NCI-H510A treated with DMSO at 0.1 percent for 48 hours (cell line): ENCODE results near the gene TRUB1.
"Not testable (repeated sequence)": the region's sequence is repeated elsewhere in the genome, so short reads cannot be mapped to it uniquely, and the experiment has no call there.

Source experiments
- DNase-seq: peaks from one replicate; lab custom pipeline; 2025; lab: John Stamatoyannopoulos, UW

The TRUB1 gene

DNA sequence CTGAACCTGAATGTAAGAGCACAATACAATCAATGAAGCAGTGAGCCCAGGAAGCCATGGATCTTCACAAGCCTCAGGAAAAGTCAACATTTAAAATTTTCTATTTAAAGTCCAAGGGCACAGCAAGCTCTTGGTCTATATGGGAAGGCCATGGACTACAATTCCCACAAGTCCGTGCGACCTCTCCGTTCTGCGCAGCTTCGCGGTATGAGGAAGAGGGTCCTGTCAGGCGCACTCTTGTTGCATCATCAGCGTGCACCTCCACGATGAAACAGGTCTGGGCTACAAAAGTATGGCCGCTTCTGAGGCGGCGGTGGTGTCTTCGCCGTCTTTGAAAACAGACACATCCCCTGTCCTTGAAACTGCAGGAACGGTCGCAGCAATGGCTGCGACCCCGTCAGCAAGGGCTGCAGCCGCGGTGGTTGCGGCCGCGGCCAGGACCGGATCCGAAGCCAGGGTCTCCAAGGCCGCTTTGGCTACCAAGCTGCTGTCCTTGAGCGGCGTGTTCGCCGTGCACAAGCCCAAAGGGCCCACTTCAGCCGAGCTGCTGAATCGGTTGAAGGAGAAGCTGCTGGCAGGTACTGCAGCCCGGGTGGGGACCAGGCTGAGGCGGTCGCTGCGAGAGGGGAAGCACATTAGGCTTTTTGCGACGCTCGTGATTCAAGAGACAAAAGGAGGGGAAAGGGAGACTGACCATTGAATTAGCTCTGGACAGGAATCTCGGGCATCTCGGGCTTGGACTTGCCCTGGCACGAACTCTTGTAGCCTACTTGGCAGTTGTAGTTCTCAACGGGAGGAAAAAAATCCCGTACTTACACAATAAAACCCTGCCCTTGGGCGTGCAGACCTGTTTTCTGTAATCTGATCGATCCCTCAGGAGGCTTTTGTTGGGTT is at the start of gene TRUB1:
Gene TRUB1, plus strand, starts transcription at position 234 of the 894 bp plus-strand sequence. Its CDS starts 59 bp downstream, at position 293.
- peak; percentile 90 for DNase-seq

DNA sequence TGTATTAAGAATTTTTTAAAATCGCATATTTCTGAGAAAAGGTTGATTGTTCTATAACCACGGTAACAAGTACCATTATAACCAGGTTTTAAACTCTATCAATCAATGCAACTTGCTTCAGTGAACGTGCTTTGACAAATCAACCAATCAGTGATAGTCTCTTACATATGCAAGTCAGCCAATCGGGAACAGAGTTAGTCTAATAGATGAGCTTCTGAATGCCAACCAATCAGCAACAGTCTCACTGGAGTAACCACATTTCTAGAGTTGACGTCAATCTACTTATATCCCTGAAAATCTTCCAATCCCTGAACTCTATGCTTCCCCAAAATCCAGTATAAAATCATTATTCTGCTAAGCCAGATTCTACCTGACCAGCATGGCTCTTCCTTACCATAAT is 44.7 kb upstream of the TRUB1 start:
- no peak for DNase-seq

DNA sequence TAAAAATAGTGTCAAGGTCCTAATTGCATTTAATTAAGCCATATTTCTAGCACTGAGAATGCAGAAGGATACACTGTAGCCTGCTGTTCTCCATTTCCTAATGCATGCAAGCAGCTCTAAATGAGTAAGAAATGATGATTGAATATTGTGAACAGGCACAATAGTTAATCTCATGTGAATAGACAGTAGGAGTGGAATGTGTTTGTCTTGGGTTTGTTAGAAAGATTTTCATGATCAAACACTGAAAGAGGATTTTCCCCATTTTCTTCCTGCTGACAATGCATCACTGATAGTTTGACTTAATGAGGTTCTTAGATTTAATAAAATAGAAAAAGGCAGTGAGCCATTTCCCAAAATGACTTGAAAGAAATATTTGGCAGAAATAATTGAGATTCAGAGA is 43.1 kb upstream of the TRUB1 start:
- no peak for DNase-seq

DNA sequence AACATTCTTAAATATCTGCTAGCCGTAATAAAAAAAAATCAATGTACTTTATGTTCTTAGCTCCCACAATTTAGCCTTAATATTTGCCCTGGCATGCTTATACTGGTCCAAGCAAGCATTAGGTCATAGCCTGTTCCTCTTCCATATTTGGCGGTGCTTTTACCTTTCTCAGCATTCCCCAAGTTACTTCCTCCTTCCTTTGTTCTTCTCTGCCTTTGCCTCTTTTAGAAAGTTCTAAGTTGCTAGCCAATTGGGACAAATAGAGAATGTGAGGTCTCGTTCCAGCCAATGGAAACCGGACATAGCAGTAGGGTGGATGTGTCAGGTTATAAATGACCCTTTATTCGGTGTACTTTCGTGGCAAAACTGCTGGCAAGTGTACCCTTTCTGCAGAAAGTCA is 41.0 kb upstream of the TRUB1 start:
- not testable (repeated sequence) for DNase-seq

DNA sequence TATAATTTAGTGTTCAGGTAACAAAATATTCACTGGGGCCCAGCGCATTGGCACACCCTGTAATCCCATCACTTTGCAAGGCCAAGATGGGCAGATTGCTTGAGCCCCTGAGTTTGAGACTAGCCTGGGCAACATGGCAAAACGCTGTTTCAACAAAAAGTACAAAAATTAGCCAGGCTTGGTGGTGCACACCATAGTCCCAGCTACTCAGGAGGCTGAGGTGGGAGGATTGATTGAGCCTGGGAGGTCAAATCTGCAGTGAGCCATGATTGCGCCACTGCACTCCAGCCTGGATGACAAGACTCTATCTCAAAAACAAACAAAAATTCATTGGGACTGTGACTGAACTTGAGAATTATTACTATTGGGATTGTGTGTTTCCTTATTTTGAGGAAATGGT is 40.4 kb upstream of the TRUB1 start:
- DNase-seq = no peak

DNA sequence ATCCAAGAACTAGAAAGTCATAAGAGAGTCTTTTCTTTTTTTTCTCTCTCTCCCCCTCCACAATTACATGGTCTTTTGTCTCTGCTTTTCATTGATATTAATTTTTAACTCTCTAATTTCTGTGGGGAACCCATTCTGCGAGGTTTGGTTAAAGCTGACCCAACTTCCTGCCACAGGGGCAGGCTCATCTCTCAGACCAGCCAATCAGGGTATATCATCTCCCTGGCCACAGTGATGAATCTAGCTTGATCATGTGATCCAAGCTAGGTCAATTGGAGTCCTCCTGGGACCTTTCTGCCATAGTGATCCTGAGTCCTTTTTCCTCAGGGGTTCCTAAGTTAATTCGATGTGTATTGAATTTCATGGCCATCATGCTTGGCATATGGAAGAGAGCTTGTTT is 38.0 kb upstream of the TRUB1 start:
- no peak for DNase-seq

DNA sequence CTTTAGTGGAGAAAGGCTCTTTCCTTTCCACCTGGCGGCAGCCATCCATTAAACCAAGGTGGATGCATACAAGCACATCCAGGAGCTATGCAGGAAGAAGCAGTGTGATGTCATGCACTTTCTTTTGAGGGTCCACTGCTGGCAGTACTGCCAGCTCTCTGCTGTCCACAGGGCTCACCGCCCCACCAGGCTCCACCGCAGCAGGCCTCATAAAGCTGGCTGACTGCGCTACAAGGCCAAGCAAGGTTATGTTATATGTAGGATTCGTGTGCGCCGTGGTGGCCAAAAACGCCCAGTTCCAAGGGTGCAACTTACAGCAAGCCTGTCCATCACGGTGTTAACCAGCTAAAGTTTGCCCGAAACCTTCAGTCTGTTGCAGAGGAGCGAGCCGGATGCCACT is 37.3 kb upstream of the TRUB1 start:
- DNase-seq = no peak

DNA sequence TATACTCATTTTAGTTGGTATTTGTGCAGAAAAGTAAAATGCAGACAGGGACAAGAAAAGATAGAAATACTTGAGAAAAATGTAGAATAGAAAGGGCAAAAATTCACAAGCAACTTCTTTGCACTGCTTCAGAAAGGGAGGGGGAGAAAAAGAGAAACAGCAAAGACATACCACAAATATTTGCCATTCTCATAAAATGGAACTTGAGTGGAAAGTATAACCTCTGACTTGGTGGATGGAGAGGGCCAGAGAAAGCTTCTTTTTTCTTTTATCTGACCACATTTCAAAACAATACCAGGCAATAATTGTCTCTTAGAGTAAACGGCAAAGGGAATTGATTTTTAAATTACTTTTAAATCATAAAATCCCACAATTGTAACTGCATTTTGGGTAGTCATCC is 35.8 kb upstream of the TRUB1 start:
- DNase-seq = no peak

DNA sequence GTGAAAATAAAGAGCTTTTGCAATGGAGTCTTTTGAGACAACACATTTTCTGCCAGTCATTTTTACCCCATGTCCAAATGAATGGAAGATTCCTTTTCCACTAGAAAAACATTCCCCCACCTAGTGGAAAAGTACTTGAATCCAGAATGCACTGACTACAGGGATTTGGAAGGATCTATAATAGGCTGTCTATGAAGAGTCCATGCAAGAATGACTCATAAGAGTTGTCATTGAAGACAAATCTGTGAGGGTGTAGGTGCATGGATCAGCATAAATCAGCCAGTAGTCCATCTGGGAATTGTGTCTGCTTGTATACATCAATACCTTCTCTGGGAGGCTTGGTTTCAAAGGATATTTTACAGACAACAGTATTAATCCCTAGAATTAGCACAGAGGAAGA is 32.5 kb upstream of the TRUB1 start:
- no peak for DNase-seq

DNA sequence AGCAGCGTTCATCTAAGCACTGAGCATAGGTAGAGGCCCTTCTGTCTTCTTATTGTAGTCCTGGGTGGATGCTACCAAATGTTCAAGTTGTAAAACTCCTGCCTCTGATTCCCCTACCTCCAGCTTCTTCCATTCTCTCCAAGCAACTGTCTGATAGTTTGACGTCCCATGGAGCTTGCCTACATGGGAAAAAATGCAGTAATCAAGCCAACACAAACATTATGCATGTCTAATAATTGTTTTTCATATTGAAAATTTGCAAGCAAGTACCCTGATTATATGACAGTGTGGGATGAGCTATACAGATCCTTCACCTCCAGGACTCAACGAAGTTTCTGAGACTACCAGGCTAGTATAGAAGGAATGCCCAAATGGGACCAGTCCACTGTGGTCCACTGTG is 31.0 kb upstream of the TRUB1 start:
- no peak for DNase-seq

DNA sequence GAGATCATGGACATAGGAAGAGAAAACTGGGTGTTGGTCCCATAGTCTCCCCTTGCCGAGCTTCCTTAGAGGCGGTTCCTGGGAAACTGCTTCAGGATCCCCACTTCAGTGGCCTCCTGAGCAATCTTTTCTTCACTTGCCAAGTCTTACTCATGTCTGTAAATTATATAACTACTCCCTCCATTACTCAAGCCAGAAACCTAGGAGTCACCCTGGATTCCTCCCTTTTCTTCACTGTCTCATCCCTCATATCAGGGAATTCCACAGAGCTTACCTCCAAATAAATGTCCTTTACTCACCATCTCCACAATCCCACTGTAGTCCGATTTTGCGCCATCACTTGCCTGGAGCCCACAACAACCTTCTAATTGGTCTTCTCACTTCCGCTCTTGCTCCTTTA is 29.1 kb upstream of the TRUB1 start:
- DNase-seq = no peak

DNA sequence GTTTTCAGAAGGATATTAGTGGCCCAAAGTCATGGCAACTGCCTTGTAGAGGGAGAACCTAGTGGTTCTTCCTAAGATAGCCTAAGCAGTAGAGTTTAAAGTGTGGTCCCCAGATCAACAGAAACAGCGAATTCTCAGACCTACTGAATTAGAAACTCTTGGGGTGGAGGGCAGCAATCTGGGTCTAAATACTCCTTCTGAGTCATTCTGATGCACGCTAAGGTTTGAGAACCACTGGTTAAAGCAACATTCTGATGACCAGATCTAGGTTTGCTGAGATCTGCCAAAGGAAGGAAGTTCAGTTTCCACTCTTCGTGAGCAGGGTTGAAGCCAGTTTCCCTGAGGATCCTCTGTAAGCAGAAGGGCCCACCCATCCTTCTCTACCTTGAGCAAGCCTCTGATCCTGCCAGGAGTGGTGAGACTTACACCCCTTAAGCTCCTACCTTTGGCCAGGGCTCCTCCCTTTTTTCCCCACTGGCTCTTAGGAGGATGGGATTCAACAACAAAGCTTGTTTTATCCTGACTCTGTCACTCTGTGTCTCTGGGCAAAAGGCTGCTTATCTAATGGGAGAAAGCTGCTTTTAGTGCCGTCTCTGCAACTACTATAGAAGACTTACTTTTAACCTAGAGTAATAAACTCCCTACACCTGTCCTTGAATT is 26.8 kb upstream of the TRUB1 start:
- DNase-seq = no peak

DNA sequence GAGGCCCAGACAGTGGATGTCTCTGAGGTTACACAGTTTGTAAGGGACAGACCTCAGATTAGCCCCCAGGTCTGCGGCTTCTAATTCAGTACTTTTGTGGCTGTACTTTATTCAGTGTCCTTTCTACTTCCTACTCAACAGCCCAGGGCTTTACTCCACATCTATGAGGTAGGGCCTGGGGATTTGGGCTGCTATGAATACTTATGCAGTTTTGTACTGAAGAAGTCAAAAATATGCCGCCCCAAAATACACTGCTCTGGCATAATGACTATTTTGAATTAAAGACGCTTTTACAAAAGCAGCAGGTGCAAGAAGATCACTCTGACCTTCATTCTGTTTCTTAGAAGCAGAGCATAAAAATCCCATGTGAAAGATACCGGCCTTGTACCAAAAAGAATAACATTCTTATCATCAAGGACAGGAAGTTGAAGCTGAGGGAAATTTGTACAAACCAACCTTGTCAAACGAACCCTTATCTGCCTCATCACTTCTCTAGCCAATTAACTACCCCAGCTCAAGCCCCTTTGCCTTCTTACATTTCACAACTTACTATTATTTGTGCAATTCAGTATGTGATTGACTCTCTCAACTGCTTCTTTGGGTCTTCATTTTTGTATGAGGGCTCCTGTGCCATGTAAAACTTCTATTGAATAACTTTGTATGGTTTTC is 26.1 kb upstream of the TRUB1 start:
- no peak for DNase-seq

DNA sequence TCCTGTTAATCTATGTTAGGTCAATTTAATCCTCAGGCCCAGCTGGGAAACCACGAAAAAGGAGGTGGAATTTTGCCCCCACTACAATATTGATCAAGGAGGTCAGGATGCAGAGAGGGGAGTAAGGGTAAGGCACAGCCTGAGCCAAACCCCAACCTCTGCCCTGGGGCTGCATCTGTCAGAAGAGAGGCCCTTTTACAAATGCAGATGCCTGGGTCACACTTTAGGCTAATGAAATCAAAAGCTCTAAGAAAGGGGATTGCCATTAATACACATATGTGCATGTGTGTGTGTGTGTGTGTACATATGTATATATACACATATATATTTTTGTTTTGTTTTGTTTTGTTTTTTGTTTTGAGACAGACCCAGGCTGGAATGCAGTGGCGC is 25.5 kb upstream of the TRUB1 start:
- no peak for DNase-seq

DNA sequence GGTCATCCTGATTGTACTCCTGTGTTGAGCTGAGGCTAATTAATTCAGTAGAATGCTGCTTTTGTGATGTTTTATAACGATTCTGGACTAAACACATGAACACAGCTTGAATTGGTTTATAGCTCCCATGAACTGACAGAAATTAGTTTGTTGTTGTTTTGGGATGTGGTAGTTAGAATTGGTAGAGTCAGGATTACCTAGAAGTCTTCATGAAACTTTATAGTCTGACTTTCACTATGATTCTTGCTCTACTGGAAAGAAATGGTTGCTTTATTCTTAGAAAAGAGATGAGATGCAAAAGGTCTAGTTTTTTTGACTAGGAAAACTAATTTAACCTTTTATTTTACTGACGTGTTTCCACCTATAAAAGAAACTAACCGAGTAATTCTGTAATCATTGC is 23.4 kb upstream of the TRUB1 start:
- DNase-seq = no peak

DNA sequence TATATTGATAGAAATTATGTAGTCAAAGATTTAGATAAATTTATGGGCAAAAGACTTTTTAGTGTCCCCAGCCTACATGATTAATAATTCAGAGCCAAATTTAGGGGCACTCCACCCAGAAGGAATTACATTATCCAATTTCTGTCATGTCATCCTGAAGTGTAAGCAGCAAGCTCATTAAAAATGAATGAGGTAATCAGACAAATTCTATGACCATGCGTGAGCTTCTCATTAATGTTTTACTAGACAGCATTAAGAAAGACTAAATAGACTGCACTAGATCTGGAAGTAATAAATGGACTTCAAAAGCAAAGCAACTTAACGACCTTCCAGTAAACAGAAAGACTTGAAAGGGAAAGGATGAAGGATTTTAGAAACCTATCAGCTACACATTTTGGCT is 22.7 kb upstream of the TRUB1 start:
- DNase-seq = no peak

DNA sequence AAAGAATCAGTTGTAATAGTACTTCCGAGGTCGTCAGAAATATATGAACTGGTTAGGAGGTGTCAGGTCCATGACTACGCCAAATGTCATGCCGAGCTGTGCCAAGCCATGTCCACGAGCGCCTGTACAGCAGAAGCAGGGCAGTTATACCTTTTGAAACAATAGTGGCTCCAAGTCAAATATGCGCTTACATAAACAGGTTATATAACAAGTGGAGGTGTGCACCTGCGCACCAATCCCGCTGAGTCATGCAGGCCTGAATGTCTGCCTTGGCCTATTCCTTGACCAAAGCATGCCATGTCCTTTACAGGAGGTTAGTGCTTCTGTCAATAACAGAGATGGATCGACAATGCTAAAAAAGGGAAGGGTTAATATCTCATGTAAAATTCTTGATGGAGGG is 21.3 kb upstream of the TRUB1 start:
- DNase-seq = peak; percentile 12

DNA sequence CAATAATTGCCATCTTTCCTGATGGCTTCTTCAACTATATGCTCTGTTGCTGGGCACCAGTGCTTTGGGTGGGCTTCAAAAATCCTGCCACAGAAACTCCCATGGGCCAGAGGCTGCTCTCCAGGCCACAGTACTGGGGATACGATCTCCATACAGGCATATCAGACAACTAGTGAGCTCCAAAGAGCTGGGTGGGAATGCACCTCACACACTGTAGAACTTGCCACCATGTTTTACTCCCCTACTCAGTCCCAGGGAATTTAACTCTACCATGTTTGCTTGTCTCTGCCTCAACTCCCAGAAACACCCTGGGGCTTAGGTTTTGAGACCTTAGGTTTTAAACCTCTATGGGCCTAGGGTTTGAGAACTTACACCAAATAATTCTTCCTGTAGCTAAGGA is 20.5 kb upstream of the TRUB1 start:
- no peak for DNase-seq

DNA sequence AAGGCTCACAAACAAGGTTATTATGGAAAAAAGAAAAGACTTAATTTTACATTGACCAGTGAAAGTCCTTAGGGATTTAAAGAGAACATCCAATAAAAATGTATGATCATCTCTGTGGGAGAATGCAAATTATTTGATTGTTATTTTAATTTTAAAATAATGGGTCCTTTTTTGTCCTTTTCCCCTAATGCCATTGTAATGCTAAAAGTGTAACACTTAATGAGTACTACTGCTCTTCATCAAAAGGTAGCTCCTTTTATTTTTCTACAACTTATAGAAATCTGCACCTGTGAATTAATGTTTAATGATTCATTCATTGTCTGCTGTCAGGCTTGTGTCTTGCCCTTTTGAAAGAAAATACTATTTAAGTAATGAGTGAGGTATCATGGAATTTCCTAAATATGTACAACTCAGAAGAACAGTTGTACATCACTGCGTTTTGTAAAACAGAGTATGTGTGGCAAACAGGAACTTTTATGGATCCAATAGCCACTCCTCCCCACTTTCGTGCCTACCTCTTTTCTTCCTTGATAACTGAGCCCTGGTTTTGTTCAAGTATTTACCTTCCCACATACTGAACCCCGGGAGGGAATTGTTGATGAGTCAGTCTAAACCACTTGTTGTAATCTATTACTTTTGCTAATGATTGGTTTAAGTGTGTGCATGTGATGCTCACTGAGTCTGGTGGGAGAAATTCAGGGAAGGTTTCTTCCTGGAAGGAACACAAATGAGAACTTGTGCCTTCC is 19.9 kb upstream of the TRUB1 start:
- peak; percentile 61 for DNase-seq

DNA sequence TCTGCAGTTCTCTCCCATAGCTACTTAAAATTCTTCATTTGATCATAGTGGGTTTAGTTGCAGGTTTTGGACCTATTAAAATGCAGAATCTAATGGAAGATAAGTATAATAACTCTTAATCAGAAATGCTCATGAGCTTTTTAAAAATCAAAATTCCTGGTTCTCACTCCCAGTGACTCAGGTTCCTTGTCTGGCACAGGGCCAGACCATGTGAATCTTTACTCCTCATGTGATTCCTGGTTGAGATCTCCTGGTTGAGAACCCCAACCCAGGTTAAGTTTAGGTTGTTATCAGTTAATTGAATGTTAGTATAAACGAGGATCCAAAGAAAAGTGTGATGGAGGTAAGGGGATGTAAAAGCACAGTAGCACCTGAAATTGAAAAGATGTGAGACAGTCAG is 17.5 kb upstream of the TRUB1 start:
- no peak for DNase-seq

DNA sequence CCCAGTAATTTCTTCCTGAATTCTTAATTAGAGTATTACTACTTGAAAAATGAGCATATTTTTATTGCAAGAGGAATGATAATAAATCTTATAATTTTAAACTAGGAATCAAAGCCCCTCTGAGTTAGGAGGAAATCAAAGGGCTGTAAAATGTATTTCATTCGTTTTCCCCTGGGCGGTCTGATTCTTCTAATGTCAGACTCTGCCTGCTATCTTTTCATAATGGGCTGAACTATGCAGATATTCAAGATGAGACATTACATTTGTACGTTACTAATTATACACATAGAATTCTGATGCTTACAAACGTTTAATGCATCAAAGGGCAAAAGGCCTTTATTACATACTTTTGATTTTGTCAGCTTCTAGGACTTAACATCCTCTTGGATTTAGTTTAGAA is 16.0 kb upstream of the TRUB1 start:
- DNase-seq = no peak

DNA sequence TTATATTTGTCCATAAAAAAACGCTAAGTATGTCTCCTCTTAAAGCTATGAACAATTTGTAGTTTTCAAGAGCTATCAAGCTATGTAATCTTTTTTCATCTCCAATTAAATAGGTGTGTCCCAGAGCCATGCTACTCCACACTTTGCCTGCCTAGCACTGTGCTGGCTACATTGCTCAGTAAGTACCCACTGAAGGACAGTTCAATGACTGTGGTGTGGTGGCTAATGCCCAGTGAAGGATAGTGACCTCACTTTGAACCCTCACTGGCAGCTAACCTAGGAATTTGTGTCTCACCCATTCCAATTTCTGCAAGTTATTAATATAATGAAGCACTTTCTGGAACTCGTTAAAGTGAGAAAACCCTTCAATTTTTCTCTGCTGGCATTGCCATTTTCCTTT is 14.4 kb upstream of the TRUB1 start:
- no peak for DNase-seq
